ENCODE data around the gene EWSR1. TPM values are rescaled to one million over a fixed set of nuclear protein-coding genes. Genes with fewer than 3 reads are reported as not detected.

The EWSR1 gene
- polyA plus RNA-seq, 1 donor: 180 TPM

GRCh38 chr22:29320546-29320945, 52.5 kb downstream of the EWSR1 start:
- DNase-seq: no peak

GRCh38 chr22:29323641-29324040, 55.6 kb downstream of the EWSR1 start:
- no peak for DNase-seq

GRCh38 chr22:29325356-29325755, 57.3 kb downstream of the EWSR1 start:
- no peak for DNase-seq

GRCh38 chr22:29325785-29326315, 57.8 kb downstream of the EWSR1 start:
- DNase-seq: no peak

GRCh38 chr22:29326481-29326880, 58.4 kb downstream of the EWSR1 start:
- no peak for DNase-seq

GRCh38 chr22:29327089-29327764, 59.2 kb downstream of the EWSR1 start:
- no peak for DNase-seq

- no peak for DNase-seq
These were observed 60.0 kb downstream of the EWSR1 start for GRCh38 chr22:29328055-29328454.

GRCh38 chr22:29328566-29329500, 60.8 kb downstream of the EWSR1 start:
- no peak for DNase-seq

GRCh38 chr22:29329581-29329980, 61.5 kb downstream of the EWSR1 start:
- DNase-seq: no peak

GRCh38 chr22:29330291-29330690, 62.2 kb downstream of the EWSR1 start:
- no peak for DNase-seq

GRCh38 chr22:29330753-29331152, 62.7 kb downstream of the EWSR1 start:
- no peak for DNase-seq

- DNase-seq: no peak
These were observed 63.1 kb downstream of the EWSR1 start for GRCh38 chr22:29331213-29331612.

GRCh38 chr22:29331658-29332300, 63.7 kb downstream of the EWSR1 start:
- DNase-seq: no peak

GRCh38 chr22:29332886-29333496, 64.9 kb downstream of the EWSR1 start:
- no peak for DNase-seq

GRCh38 chr22:29334148-29334547, 66.1 kb downstream of the EWSR1 start:
- DNase-seq: no peak

- DNase-seq: no peak
These were observed 66.8 kb downstream of the EWSR1 start for GRCh38 chr22:29334696-29335344.

GRCh38 chr22:29335656-29336055, 67.6 kb downstream of the EWSR1 start:
- no peak for DNase-seq

- DNase-seq: no peak
These were observed 68.9 kb downstream of the EWSR1 start for GRCh38 chr22:29336751-29337490.

- no peak for DNase-seq
These were observed 69.7 kb downstream of the EWSR1 start for GRCh38 chr22:29337631-29338284.

- DNase-seq: no peak
These were observed 70.3 kb downstream of the EWSR1 start for GRCh38 chr22:29338398-29338797.
